NT2/D1 (cell line): ENCODE results near the gene MIB1.

Source experiments
- SUZ12 ChIP-seq: IDR thresholded peaks from 2 replicates; pipeline ENCODE4 v1.6.1; 2011; ENCODE audit not compliant: insufficient read length, insufficient read depth; ENCODE audit errors: extremely low read depth
- YY1 ChIP-seq: IDR thresholded peaks from 2 replicates; pipeline ENCODE4 v1.6.1; 2011; ENCODE audit not compliant: insufficient read length, insufficient read depth

DNA sequence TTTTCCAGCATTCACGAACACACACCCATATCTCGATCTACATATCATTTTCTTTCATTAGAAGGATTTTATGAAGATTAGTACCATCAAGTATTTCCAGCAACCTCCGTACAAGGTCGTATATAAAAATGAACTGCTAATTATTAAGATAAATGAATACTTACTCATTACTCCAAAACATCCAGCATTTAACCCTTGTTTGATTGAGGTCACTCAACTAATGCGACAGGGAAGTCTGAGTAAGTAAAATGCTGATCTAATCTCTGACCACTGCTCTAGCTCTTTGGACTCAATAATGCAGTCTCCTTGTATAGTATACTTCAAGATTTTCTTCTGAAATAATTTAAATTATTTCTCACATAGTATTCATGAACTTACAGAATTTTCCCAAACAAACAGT is 38.0 kb upstream of the MIB1 start:
- TF ChIP-seq YY1 (no peak), SUZ12 (no peak)
